CD14-positive monocyte (primary cell): ENCODE measurements around the gene MARCHF9. TPM values are rescaled to one million over a fixed set of nuclear protein-coding genes. Genes with fewer than 3 reads are reported as not detected.

Source experiments
- DNase-seq, 3 donors: peaks; one replicate each; pipeline ENCODE4 v3.0.0-alpha.2; 2011 to 2022
- H2AFZ ChIP-seq: 2 replicates; pipeline ENCODE4 v1.6.0; 2012; ENCODE audit warnings: mild to moderate bottlenecking, low read depth, low read length, inconsistent platforms; ENCODE audit not compliant: insufficient read depth, poor library complexity, severe bottlenecking
- H3K27ac ChIP-seq, 2 donors: 1 replicate in 1 of 2; 2 replicates in 1 of 2; pipeline ENCODE4 v1.5.1; 2012 to 2013; ENCODE audit warnings: low read length in 2 of 2, control low read depth in 1 of 2, inconsistent platforms in 1 of 2, low read depth in 1 of 2, mild to moderate bottlenecking in 1 of 2
- H3K27me3 ChIP-seq, 2 donors: one replicate each; pipeline versions ENCODE4 v1.6.0 to v1.6.1; 2011 to 2013; ENCODE audit warnings: low read length in 2 of 2; ENCODE audit not compliant: control insufficient read depth in 2 of 2, insufficient read depth in 2 of 2
- H3K36me3 ChIP-seq, 2 donors: replicated peaks in 1 of 2; 1 replicate in 1 of 2; 2 replicates in 1 of 2; pipeline versions ENCODE4 v1.5.1 to v1.6.1; 2012 to 2013; ENCODE audit warnings: low read length in 2 of 2, control low read depth in 1 of 2, inconsistent platforms in 1 of 2, mild to moderate bottlenecking in 1 of 2; ENCODE audit not compliant: insufficient read depth in 2 of 2, control insufficient read depth in 1 of 2
- H3K4me1 ChIP-seq, 2 donors: 1 replicate in 1 of 2; 2 replicates in 1 of 2; pipeline versions ENCODE4 v1.5.1 to v1.6.1; 2012 to 2013; ENCODE audit warnings: low read length in 2 of 2, control low read depth in 1 of 2, inconsistent platforms in 1 of 2, mild to moderate bottlenecking in 1 of 2, moderate library complexity in 1 of 2; ENCODE audit not compliant: insufficient read depth in 2 of 2, control insufficient read depth in 1 of 2
- H3K4me2 ChIP-seq: replicated peaks from 2 replicates; pipeline ENCODE3; 2012; ENCODE audit warnings: low read length, moderate library complexity, mild to moderate bottlenecking; ENCODE audit not compliant: poor library complexity, severe bottlenecking; ENCODE audit errors: extremely low read depth
- H3K4me3 ChIP-seq, 3 experiments: fragments of 200-600 bp in 1 of 3; sonication (generic) in 1 of 3; replicated peaks in 1 of 3; 1 replicate in 2 of 3; 2 replicates in 1 of 3; pipeline ENCODE4 v1.5.1; 2011 to 2013; ENCODE audit warnings: low read length in 3 of 3, mild to moderate bottlenecking in 3 of 3, control low read depth in 2 of 3, low read depth in 2 of 3, inconsistent platforms in 1 of 3, moderate library complexity in 1 of 3
- H3K79me2 ChIP-seq: 2 replicates; pipeline ENCODE4 v1.6.0; 2012; ENCODE audit warnings: mild to moderate bottlenecking, control low read depth, inconsistent platforms, low read length, moderate library complexity; ENCODE audit not compliant: insufficient read depth
- H3K9ac ChIP-seq: 2 replicates; pipeline ENCODE4 v1.6.0; 2017; ENCODE audit warnings: low read length, mild to moderate bottlenecking; ENCODE audit not compliant: insufficient read depth, poor library complexity, severe bottlenecking
- H3K9me3 ChIP-seq, 2 donors: replicated peaks in 1 of 2; 1 replicate in 1 of 2; 2 replicates in 1 of 2; pipeline versions ENCODE4 v1.5.1 to v1.6.1; 2012 to 2013; ENCODE audit warnings: low read length in 2 of 2, control low read depth in 1 of 2; ENCODE audit not compliant: control insufficient read depth in 1 of 2, insufficient read depth in 1 of 2
- H4K20me1 ChIP-seq: 2 replicates; pipeline ENCODE4 v1.6.0; 2012; ENCODE audit warnings: mild to moderate bottlenecking, low read length, control low read depth, moderate library complexity; ENCODE audit not compliant: insufficient read depth
- H3K27ac Mint-ChIP-seq, 7 donors: one replicate each; pipeline ENCODE4 v1.8.0; 2020; ENCODE audit warnings: mild to moderate bottlenecking in 7 of 7, mixed read lengths in 7 of 7, moderate library complexity in 6 of 7, inconsistent platforms in 2 of 7
- H3K27me3 Mint-ChIP-seq, 3 donors: one replicate each; pipeline ENCODE4 v1.8.0; 2021 to 2022; ENCODE audit warnings: low read depth in 3 of 3, mild to moderate bottlenecking in 3 of 3, mixed read lengths in 3 of 3, moderate library complexity in 3 of 3, inconsistent platforms in 1 of 3
- H3K36me3 Mint-ChIP-seq, 2 donors: one replicate each; pipeline ENCODE4 v1.8.0; 2020; ENCODE audit warnings: mixed read lengths in 2 of 2, inconsistent platforms in 1 of 2, mild to moderate bottlenecking in 1 of 2
- H3K4me1 Mint-ChIP-seq: one replicate; pipeline ENCODE4 v1.8.0; 2020; ENCODE audit warnings: mild to moderate bottlenecking, mixed read lengths
- H3K4me3 Mint-ChIP-seq, 2 donors: one replicate each; pipeline ENCODE4 v1.8.0; 2020; ENCODE audit warnings: mild to moderate bottlenecking in 2 of 2, mixed read lengths in 2 of 2, moderate library complexity in 1 of 2
- H3K9me3 Mint-ChIP-seq, 7 donors: one replicate each; pipeline ENCODE4 v1.8.0; 2020 to 2022; ENCODE audit warnings: mixed read lengths in 7 of 7, mild to moderate bottlenecking in 6 of 7, moderate library complexity in 6 of 7, inconsistent platforms in 2 of 7
- CTCF ChIP-seq: fragments of 200-600 bp; IDR thresholded peaks from one replicate; pipeline ENCODE4 v1.8.0; 2022; ENCODE audit warnings: antibody characterized with exemption, mild to moderate bottlenecking
- WGBS: methylation state at CpG from one replicate; pipeline ENCODE4 v1.1.5; 2013; ENCODE audit warnings: missing lambda C conversion rate; ENCODE audit not compliant: insufficient coverage; 5-methylcytosine and 5-hydroxymethylcytosine counted together
- intact Hi-C, 2 donors: fragments of 100-400 bp; cut with micrococcal nuclease; formaldehyde crosslinking; loops; one replicate each; pipeline versions ENCODE4 v1.15.0 to v1.15.1; 2023
- polyA plus RNA-seq, 3 donors: library from polyadenylated mRNA; depleted of rRNA in 1 of 3; unstranded in 2 of 3; stranded (reverse) in 1 of 3; fragments of 300-500 nt in 2 of 3; fragments of >200 nt in 1 of 3; fragmentation: Illumina TruSeq in 2 of 3; gene quantifications; 1 replicate in 2 of 3; 2 replicates in 1 of 3; pipeline ENCODE4 v1.2.3, GENCODE V29; 2012 to 2021

Gene MARCHF9
- polyA plus RNA-seq, 3 donors: 0.14 to 9.5 (median 0.23) TPM

DNA sequence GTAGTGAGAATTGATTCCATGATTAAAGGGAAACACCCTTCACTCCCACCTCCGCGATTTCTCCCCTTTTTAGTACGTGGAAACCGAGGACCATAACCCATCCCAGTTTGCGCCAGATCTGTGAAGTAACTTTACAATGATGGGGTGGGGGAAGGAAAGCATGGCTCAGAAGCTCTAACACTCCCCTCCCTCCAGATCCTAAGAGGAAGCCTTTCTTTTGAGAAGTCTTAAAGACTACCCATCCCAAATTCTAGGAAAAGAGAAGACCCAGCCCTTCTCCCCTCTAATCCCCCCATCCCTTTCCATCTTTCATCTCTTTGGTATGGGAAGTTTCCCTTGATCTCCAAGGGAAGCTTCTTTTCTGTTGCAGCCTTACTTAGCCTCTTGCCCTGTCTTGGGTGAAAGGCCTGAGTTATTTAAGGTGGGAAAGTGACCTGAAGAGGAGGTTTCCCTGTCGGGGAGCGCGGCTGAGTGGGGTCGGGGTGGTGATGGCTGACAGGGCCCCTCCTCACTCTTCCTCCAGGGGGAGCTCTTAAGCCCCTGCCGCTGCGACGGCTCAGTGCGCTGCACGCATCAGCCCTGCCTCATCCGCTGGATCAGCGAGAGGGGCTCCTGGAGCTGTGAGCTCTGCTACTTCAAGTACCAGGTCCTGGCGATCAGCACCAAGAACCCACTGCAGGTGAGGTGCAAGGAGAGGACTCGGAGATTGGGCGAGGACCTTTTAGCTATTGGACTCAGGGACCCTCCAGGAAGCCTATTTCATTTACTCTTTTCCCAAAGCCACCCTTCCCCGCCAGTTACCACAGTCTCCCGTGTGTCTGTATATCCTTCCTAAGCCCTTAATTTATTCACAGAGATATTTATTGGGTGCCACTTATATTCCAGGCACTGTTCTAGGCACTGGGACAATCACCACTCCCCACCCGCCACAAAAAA is 1.8 kb downstream of the MARCHF9 start:
- intact Hi-C loops: loop anchor here in 1 of 2 donors (10.0 kb wide), 1 partner anchor 212 kb away; the partner anchor contains the start of gene DCTN2
- Histone ChIP-seq H3K9ac (no peak overlapping the region), H2AFZ (peak overlapping the region; percentile 77), H4K20me1 (no peaks in the 10 kb centered on the region), H3K4me3 (peak overlapping the region; percentile 63 to 85 (median 82)), H3K36me3 (peaks cover 6 to 14% of the 10 kb centered on the region in 2 donors), H3K27me3 (peaks cover 0 to 7% of the 10 kb centered on the region in 2 donors), H3K79me2 (peaks cover 10% of the 10 kb centered on the region), H3K27ac (peak overlapping the region; percentile 35), H3K9me3 (no peaks in the 10 kb centered on the region), H3K4me2 (peak overlapping the region; percentile 94), H3K4me1 (peaks cover 32 to 37% of the 10 kb centered on the region in 2 donors)
- Mint-ChIP-seq H3K36me3 (peaks cover 5 to 15% of the 10 kb centered on the region in 2 donors), H3K4me3 (peak overlapping the region; percentile 85 to 89), H3K9me3 (peaks cover 0 to 7% (median 0%) of the 10 kb centered on the region in 7 donors), H3K27ac (peak overlapping the region in 6 of 7 donors; percentile 44 to 83 (median 70)), H3K4me1 (peaks cover 35% of the 10 kb centered on the region), H3K27me3 (peaks cover 7 to 13% (median 7%) of the 10 kb centered on the region in 3 donors)
- WGBS: 39% methylated on average over 5 of the region's 22 CpGs
- TF ChIP-seq CTCF: peak; percentile 85
- peak in 2 of 3 donors; percentile 58 to 63 for DNase-seq

DNA sequence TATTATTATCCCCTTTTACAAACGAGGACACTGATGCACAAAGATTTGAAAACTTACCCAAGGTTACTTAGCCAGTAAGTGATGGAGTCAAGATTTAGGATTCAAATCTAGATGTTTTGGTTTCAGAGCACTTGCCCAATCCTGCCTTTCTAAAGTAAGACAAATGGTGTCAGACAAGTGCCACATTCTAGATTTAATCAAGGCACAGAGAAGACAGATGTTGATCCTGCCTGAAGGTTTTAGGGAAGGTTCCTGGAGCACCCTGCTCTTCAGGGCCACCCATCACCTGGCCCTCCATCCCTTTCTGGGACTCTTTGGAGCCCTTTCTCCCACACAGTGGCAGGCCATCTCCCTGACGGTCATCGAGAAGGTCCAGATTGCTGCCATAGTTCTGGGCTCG is 2.9 kb downstream of the MARCHF9 start:
- Mint-ChIP-seq H3K27me3 (peaks cover 7 to 14% (median 7%) of the 10 kb centered on the region in 3 donors), H3K9me3 (peaks cover 0 to 7% (median 0%) of the 10 kb centered on the region in 7 donors), H3K4me1 (peaks cover 30% of the 10 kb centered on the region), H3K27ac (no peak overlapping the region), H3K4me3 (no peak overlapping the region), H3K36me3 (peaks cover 5 to 15% of the 10 kb centered on the region in 2 donors)
- Histone ChIP-seq H3K36me3 (peaks cover 6 to 14% of the 10 kb centered on the region in 2 donors), H3K9ac (no peak overlapping the region), H3K4me3 (no peak overlapping the region), H3K27ac (no peak overlapping the region), H3K79me2 (peaks cover 2% of the 10 kb centered on the region), H2AFZ (no peak overlapping the region), H3K9me3 (no peaks in the 10 kb centered on the region), H3K4me2 (no peak overlapping the region), H3K27me3 (peaks cover 0 to 9% of the 10 kb centered on the region in 2 donors), H3K4me1 (peaks cover 25 to 27% of the 10 kb centered on the region in 2 donors), H4K20me1 (no peaks in the 10 kb centered on the region)
- TF ChIP-seq CTCF: no peak
- intact Hi-C loops: loop anchor here in 1 of 2 donors (10.0 kb wide), 1 partner anchor 213 kb away; the partner anchor contains the start of gene DCTN2
- DNase-seq: no peak
- 97% methylated on average over 3 of the region's 4 CpGs for WGBS
